Astrocyte (in vitro differentiated cells and primary cell): ENCODE data around the gene TTLL9.

ENCODE experiments used
- CTCF ChIP-seq: IDR thresholded peaks from 2 replicates; pipeline ENCODE4 v1.5.1; 2011; ENCODE audit warnings: low read depth, mild to moderate bottlenecking, inconsistent platforms, low read length, moderate library complexity; ENCODE audit not compliant: insufficient read depth
- EZH2 ChIP-seq: IDR thresholded peaks from 2 replicates; pipeline ENCODE4 v1.6.1; 2012; ENCODE audit warnings: mild to moderate bottlenecking, low read length, inconsistent platforms; ENCODE audit not compliant: insufficient read depth

- TF ChIP-seq EZH2 (no peak), CTCF (no peak)
These were observed 92.3 kb downstream of the TTLL9 start for GRCh38 chr20:31962761-31963160.
